HG03575 (cell line): ENCODE measurements around the gene FRS2.

Experiments
- ATAC-seq: cut with Tn5 transposase; IDR thresholded peaks from one replicate; pipeline ENCODE4 v1.9.1; 2021; ENCODE audit not compliant: unreplicated experiment, insufficient number of reproducible peaks, low FRiP score; ENCODE audit errors: extremely low read depth

Gene FRS2

GRCh38 chr12:69492739-69493138, 22.6 kb downstream of the FRS2 start:
- no peak for ATAC-seq

GRCh38 chr12:69495071-69495470, 24.9 kb downstream of the FRS2 start:
- ATAC-seq, result no peak

DNA sequence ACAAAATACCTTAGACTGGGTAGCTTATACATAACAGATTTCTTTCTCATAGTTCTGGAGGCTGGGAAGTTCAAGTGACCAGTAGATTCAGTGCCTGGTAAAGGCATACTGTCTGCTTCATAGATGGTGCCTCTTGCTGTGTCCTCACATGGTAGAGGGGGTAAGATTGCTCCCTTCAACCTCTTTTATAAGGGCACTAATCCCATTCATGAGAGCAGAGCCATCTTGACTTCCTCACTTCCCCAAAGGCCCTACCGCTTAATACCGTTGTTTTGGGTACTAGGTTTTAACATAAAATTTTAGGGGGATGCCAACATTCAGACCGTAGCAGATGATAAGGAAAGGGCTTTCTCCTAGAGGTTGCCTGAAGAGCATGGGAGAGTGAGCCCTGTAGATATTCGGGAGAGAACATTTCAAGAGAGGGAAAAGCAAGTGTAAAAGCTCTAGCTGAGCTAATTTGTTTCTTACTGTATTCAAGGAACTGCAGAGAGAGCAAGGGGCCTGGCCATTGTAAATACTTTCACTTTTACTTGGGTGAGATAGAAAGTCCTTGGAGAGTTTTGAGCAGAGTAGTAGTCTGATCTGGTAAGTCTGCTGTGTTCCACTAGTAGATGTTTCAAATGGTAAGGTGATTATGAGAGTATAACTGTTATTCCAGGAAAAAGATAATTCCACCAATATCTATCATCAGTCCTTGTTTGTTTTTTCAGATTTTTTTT, 27.3 kb downstream of the FRS2 start:
- ATAC-seq, result peak; percentile 87

GRCh38 chr12:69500631-69501030, 30.4 kb downstream of the FRS2 start:
- ATAC-seq, result no peak

DNA sequence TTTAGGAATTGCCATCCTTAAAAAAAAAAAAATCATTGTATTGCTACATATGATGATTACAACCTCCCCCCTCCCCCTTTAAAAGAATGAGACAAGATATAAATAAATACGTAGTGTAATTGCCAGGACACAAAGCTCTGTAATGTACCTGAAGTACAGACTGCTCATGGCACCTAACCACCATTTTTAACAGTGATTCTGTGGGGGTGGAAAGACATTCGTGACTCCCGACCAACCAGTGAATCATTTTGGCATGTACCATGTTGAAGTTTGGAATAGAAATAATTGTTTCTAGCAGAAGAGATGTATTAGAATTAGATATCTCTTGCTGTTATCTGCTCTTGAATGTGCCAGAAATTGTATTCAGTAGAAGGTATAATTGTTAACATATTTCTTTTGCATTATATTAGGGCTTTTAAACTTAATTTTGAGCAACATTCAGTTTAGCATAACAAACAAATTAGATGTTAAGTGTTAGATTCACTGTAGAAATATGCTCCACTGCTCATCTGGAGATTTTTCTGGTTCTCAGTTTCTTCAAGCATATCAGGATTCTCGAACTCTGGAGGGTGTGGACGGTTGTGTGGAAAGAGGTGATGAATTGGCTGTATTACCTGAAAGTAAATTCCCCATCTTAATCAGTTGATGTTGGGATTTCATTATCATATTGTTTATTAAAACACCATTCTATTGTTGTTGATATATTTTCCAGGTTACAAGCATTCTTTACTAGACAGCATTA, 31.1 kb downstream of the FRS2 start:
- ATAC-seq, result no peak

- ATAC-seq, result no peak
Observed at GRCh38 chr12:69502345-69503081, 32.3 kb downstream of the FRS2 start.

- no peak for ATAC-seq
Observed at GRCh38 chr12:69508091-69508490, 37.9 kb downstream of the FRS2 start.

- ATAC-seq, result no peak
Observed at GRCh38 chr12:69508621-69509020, 38.4 kb downstream of the FRS2 start.

DNA sequence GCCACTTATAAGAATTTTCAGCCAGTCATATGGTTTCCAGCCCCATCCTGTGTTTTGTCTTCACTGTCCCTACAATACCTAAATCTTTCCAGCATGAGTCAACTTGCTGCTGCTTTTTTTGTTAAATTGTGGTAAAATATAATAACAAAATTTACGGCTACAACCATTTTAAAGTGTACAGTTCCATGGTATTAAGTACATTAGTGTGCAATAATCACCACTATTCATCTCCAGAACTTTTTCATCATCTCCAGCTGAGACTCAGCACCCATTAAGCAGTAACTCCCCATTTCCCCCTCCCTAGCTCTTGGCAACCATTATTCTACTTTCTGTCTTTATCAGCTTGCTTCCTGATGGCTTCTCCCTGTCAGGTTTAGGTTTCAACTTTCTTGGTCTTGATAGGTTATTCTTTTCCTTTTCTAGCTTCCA, 39.1 kb downstream of the FRS2 start:
- ATAC-seq, result no peak

- no peak for ATAC-seq
Observed at GRCh38 chr12:69509904-69510827, 40.0 kb downstream of the FRS2 start.

DNA sequence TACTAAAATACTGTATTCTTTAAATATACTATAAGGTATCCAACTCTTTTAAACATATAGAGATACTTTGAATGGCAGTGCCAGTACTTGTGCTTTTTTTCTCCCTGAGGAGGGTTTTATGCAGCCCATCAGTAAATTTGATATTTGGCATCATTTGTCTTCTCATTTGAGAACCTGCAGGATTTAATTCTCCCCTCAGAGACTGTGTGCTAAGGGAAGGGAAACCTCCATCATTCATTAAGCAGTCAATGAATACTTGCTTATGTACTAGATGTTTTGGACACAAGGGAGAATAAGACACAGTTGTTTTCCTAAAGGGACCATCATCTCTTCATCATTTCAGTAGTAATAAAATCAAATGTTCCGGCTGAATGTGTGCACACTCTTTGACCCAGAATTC, 40.8 kb downstream of the FRS2 start:
- ATAC-seq, result no peak

DNA sequence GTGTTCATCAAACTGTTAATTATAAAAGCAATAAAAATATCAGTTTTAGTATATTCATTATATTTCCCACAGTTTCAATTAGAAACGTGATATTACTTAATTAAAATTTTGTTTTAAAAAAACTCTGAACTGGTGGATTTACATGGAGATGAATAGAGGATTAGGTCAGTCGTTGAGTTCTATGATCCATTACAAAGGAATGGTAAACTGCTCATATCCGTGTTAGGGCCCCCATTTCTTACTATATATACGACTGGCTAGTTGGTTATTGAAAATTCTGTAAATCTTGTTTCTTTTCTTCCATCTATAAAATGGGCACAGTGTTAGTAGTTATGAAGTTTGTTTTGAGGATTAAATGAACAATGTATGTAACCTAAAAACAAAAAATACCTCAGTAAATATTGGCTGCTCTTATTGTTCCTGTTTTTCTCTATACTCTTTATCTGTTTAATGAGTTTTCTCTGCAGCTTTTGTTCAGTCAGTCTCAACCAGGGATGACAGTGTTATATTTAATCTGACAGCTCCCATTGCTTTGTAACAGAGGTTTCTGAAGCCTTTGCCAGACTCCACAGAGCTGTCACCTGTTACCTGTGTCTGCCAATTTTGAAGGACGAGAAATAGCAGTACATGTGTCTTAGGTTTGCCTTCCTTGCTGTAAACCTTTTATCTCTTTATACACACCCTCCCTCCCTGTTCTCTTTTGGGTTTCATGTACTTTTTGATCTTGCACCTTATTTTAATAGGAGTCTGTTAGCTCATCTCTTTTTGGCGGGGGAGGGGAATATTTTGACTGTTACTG, 41.5 kb downstream of the FRS2 start:
- ATAC-seq, result no peak

DNA sequence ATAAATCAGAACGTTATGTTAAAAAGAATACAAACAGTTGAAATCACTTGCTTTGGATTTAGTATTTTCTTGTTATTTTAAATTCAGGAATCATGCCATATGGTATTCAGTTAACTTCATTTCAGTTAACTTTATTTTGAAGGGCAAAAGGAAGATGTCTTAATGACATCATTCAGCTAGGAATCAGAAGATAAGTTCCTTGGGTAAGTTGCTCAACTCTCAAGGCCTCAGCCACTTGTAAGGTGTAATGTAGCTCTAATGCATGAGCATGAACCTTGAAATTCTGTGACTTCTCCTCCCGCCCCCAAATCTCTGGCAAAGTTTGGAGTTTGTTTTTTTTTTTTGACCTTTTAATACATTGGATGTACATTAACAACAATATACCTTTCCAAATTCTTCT, 42.6 kb downstream of the FRS2 start:
- ATAC-seq, result no peak

- ATAC-seq, result no peak
Observed at GRCh38 chr12:69513297-69513696, 43.1 kb downstream of the FRS2 start.

- ATAC-seq, result no peak
Observed at GRCh38 chr12:69514111-69514510, 43.9 kb downstream of the FRS2 start.

GRCh38 chr12:69514845-69515244, 44.7 kb downstream of the FRS2 start:
- ATAC-seq, result no peak

GRCh38 chr12:69515394-69515930, 45.3 kb downstream of the FRS2 start:
- no peak for ATAC-seq

GRCh38 chr12:69516950-69517349, 46.8 kb downstream of the FRS2 start:
- ATAC-seq, result no peak
